Ramos (cell line): Measurements from ENCODE around the gene EXD3.
"Not testable (repeated sequence)": the region's sequence is repeated elsewhere in the genome, so short reads cannot be mapped to it uniquely, and the experiment has no call there.

Experiments used
- in situ Hi-C: fragments of 300-500 bp; cut with MboI; formaldehyde crosslinking; loops from one replicate; pipeline ENCODE4 v1.14.3; 2022; ENCODE audit warnings: low sequenced_read_pairs; ENCODE audit not compliant: unreplicated experiment

Gene EXD3

DNA sequence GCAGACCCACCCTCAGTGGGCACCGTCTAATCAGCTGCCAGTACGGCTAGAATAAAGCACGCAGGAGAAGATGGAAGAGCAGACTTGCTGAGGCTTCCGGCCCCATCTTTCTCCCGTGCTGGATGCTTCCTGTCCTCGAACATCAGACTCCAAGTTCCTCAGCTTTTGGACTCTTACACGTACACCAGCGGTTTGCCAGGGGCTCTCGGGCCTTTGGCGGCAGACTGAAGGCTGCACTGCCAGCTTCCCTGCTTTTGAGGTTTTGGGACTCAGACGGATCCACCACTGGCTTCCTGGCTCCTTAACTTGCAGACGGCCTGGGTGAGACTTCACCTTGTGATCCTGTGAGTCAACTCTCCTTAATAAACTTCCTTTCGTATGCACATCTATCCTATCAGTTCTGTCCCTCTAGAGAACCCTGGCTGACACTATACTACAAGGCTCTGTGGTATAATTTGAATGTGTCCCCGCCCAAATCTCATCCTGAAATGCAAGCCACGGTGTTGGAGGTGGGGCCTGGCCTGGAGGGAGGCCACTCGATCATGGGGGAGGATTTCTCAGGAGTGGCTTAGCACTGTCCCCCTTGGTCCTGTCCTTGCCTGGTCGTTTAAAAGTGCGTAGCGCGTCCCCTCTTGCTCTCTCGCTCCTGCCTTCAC lies 89.8 kb downstream of the EXD3 start:
- in situ Hi-C loops: no loop called here

DNA sequence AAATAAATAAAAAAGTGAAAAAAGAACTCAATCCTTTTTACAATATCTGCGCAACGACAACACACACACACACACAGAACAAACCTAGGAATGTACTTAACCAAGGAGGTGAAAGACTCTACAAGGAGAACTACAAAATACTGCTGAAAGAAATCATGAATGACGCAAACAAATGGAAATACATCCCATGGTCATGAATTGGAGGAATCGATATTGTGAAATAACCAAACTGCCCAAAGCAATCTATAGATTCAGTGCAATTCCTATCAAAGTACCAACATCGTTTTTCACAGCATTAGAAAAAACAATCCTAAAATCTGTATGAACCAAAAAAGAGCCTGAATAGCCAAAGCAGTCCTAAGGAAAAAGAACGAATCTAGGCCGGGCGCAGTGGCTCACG lies 91.0 kb downstream of the EXD3 start:
- in situ Hi-C loops: no loop called here

DNA sequence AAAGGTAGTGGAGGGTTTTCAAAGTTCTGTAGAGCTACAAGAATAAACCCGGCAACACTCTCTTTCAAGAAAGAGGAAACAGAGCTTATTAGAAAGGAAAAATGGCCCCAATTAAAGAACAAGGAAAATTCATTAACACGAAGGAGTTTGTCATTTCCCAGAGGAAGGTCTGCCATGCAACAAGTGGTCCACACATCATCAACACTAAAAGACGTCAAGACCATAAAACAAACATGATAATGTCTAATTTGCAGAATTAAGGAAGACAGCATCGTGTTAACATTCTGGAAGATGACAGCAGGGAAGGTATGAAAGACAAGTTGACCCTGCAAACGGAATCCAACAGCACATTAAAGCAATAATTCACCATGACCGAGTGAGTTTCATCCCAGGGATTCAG lies 92.3 kb downstream of the EXD3 start:
- in situ Hi-C loops: no loop called here

DNA sequence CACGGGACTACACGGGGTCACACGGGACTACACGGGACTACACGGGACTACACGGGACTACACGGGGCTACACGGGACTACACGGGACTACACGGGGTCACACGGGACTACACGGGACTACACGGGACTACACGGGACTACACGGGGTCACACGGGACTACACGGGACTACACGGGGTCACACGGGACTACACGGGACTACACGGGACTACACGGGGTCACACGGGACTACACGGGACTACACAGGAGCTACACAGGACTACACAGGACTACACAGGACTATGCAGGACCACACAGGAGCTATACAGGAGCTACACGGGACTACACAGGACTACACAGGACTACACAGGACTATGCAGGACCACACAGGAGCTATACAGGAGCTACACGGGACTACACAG lies 93.4 kb downstream of the EXD3 start:
- in situ Hi-C loops: not testable (repeated sequence)

DNA sequence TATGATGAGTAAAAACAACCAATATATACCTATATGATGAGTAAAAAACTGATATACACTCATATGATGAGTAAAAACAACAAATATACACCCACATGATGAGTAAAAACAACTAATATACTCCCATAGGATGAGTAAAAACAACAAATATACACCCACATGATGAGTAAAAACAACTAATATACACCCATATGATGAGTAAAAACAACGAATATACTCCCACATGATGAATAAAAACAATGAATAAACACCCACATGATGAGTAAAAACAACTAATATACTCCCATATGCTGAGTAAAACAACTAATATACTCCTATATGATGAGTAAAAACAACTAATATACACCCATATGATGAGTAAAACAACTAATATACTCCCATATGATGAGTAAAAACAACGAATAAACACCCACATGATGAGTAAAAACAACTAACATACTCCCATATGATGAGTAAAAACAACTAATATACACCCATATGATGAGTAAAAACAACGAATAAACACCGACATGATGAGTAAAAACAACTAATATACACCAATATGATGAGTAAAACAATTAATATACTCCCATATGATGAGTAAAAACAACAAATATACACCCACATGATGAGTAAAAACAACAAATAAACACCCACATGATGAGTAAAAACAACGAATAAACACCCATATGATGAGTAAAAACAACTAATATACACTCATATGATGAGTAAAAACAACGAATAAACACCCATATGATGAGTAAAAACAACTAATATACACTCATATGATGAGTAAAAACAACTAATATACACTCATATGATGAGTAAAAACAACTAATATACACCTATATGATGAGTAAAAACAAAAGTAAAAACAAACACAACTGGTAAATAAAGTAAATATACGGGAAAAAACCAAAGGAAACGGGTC lies 95.1 kb downstream of the EXD3 start:
- in situ Hi-C loops: not testable (repeated sequence)

DNA sequence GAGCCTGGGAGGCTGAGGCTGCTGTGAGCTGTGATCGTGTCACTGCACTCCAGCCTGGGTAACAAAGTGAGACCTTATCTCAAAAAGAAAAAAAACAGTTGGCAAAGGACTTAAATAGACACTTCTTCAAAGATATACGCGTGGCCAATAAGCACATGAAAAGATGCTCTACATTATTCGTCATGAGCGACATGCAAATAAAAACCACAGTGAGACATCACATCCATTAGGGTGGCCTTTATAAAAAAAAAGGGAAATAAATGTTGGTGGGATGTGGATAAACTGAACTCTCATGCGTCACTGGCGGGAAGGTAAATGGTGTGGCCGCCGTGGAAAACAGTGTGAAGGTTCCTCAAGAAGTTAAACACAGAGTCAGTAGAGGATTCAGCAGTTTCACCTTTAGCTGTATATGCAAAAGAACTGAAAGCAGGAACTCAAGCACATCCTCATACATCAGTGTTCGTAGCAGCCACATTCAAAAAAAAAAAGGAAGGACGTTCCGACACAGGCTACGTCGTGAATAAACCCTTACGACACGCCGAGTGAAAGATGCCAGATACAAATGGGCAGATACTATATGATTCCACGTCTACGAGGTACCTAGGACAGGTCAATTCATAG lies 96.4 kb downstream of the EXD3 start:
- in situ Hi-C loops: no loop called here

DNA sequence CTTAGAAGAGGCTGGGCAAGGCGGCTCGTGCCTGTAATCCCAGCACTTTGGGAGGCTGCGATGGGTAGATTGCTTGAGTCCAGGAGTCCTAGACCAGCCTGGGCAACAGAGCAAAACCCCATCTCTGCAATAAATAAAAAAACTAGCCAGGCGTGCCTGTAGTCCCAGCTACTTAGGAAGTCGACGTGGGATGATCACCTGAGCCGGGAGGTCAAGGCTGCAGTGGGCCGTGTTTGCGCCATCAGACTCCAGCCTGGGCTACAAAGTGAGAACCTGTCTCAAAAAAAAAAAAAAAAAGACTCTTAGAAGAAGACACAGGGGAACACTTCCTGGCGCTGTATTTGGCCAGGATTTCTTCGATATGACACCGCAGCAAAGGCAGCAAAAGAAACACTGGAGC lies 97.2 kb downstream of the EXD3 start:
- in situ Hi-C loops: no loop called here

DNA sequence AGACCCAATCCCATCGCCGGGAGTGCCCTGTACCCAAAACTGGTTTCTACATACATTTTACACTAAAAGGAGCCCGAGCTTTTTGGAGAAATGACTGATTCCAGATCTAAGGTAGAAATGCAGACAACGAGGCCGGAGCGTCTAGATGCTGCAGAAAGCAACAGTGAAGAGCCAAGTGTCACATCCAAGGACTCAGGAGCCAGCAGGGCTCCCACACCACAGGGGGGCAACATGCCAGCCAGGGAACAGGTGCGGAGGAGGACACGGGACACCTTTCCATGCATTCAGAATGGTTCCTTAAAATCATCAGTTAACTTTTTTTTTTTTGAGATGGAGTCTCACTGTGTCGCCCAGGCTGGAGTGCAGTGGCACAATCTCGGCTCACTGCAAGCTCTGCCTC lies 97.8 kb downstream of the EXD3 start:
- in situ Hi-C loops: no loop called here

DNA sequence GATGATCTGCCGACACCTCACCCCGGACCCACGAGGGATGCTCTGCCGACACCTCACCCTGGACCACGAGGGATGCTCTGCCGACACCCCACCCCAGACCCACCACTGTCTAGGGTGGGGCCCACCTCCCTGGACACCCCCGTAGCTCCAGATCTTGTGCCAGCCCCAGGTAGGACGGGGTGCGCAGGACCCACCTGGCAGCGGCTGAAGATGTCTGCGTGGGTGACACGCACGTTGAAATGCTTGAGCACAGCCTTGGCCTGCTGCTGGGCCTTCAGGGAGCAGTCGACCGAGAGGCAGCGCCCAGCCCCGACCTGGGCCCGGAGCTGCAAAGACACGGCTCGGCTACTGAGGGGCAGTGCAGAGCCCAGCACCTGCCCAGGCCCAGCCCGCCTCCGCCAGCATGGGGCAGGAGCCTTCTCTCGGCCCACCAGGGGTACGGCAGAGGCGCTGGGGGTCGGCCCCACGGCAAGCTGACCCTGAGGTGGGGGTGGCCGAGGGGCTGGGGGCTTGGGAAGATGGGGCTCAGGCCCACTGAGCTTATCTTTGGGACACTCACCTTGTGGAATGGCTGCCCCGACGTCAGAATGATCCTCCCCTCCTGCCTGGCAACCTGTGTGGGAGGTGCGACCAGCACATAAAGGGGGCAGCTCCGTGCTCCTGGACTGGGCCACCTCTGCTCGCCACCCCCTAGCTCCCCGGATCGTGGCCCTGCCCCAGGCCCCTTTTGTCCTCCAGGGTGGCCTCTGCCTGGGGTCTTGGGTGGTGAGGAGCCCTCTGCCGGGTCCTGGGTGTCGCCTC lies 99.2 kb downstream of the EXD3 start:
- in situ Hi-C loops: no loop called here

DNA sequence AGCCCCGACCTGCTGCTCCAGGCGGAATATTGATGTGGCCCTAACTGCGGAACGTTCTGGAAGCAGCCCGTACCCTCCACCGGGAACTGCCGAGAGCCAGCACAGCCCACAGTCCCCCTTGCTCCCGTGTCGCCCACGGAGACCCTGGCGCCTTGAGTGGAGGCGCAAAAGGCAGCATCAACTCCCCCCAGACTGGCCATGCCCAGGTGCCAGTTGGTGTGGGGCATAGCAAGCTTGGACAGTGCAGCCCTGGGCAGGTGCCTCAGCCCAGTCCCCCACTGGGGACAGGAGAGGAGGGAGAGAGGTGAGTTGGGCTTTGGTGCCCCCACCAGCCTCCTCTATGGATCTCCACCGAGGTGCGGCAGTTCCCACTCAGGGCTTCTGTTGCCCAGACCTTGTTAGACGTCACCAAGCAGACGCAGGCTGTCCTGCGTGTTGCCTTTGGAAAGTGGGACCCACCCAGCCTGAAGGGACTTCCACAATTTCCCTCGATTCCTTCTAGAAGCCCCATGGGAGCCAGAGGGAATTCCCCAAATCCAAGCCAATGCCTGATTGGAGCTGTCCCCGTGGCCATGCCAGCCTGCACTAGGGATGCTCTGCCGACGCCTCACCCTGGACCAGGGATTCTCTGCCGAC lies 101.1 kb downstream of the EXD3 start:
- in situ Hi-C loops: no loop called here

DNA sequence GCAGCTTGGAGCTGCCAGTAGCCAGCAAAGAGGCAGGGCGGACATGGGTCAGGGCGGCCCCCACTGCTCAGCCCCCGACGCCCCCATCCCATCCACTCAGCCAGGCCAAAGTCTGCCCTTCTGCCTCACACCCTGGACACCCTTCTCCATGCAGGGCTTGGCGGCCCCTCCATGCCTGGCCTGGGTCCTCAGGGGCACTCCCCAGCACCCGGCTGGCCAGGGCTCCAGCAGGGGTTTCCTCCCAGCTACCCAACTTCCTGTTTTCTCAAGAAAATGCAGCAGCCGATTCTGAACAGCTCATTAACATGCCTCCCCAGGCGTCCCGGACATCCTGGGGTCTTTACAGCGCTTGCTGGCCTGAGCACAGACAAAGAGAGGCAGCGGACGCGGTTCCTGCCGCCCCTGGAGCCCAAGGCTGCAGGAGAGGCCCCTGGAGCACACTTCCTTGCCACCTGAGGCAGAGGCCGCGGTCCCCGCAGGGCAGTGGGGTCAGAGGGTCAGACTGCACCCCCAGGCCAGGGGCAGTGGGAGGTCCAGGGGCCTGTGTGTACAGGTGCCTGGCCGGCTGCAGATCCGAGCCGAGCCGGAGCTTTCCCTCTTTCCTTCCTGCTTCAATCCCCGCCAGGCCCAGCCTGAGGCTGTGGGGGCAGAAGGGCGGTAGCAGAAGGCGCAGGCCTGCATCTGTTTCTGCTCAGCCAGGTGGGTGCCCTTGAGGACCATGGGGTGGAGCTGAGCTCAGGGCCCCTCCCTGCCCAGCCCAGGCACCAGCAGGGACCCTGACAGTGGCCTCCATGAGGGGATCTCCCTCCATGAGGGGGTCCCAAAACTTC lies 102.2 kb downstream of the EXD3 start:
- in situ Hi-C loops: no loop called here

DNA sequence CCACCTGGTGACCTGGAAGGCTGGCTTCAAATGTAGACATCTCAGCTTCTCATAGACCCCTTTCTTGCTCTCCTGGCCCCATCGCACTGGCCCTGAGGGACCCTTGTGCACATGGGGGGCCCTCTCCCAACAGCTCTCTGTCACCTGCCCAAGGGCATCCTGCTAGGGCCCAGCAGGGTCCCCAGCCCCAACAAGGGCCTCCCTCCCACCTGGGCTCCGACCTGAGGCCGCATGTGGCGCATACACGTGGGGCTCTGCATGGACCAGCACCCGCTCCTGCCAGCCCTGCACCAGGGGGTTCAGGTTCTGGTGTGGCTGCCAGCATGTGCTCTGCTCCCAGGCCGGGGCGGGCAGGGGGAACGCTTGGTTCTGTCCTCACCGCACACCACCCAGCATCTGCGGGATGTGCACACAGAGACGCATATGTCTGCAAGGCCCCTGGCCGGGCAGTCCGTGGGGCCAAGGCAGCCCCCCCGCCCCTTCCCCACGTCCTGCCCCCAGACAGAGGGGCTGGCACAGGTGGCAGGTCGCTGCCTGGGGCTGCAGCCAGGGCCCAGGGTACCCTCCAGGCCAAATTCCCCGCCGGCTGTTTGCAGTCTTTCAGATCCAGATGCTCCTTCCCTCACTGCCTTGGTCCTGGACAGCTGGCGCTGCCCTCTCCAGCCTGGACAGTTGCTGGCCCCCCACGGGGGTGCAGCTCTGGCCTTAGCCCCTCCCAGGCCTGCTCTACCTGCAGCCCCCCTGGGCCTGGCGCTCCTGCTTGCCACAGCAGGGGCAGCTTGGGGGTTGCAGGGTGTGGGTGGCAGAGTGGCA lies 103.0 kb downstream of the EXD3 start:
- in situ Hi-C loops: no loop called here

DNA sequence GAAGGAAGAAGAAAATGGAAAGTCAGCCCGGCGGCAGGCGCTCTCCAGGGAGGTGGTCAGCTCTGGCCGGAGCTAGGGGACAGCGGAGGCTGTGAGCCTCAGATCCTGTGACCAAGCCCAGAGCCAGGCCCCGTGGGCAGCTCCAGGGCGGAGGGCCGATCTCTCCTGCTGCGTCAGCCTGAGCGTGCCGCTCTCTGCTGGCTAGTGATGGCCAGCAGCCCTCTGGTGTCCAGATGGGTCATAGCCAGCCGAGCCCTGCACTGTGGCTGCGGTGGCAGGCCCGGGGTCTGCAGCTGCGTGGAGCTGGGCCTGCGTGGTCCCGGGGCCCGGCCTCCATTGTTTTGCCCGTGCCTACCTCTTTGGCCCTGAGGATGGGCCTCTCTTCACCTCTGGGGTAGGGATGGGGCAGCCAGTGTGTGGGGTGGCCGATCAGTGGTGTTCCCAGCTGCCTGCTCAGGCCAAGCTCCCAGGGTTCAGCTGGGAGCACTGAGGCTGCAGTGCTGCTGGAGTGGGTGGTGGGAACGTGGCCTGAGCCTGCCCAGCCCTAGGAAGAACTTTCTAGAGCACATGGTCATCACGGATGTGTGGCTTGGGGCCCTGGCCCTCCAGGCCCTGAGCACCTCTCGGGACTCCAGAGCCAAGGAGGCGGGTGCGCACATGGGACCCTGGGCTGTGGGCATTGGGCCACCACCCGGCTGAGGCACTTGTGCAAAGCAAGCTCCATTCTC lies 103.8 kb downstream of the EXD3 start:
- in situ Hi-C loops: no loop called here

DNA sequence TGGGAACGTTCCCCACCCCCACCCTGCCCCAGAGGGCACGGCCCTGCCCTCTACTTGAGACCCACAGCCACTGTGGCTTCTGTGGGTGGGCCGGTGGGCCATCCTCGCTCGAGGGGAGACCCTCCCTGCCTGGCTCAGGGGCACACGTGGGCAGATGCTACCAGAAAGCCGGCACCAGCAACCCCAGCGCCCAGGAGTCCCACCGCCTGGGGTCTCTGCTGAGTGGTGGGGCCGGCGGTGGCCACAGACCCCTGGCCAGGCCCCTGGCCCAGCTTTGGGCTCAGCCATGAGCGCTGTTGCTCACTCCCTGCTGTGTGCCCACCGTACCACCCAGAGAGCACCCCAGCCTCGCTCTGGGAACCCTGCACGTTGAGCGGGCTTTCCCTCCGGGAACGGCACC lies 104.4 kb downstream of the EXD3 start:
- in situ Hi-C loops: no loop called here

DNA sequence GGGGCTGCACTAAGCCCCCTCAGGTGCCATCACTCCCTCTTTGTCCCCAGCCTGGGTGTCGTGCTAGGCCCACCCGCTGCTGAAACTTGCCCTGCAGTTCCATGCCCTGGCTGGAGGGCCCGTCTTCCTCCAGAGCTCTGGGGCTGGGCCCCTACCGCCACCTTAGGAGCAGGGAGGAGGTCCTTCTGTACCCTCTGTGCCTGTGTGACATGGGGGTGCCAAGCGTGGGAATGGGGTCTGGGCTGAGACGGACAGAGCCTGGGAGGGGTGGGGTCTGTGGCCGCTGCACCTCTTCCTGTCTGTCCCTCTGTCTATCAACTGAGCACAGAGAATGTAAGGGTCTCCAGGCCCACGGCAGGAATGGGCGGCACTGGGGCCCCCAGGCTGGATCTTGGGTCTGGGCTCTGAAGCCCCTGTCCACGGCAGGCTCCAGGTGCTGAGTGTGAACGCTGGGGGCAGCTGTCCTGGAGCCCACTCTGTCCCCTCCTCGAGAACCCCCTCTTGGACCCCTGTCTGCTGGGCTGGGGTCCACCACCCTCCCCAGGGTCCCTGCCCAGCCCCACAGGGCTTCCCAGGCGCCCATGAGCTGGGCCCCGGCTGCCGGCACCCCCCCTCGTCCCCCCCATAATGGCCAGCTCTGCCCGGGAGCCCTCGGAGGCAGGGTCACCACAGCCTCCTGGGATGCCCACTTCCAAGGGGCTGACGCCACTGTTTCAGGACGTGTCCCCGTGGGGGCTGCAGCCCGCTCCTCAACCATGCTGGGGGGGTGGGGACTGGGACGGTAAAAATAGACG lies 105.0 kb downstream of the EXD3 start:
- in situ Hi-C loops: no loop called here

DNA sequence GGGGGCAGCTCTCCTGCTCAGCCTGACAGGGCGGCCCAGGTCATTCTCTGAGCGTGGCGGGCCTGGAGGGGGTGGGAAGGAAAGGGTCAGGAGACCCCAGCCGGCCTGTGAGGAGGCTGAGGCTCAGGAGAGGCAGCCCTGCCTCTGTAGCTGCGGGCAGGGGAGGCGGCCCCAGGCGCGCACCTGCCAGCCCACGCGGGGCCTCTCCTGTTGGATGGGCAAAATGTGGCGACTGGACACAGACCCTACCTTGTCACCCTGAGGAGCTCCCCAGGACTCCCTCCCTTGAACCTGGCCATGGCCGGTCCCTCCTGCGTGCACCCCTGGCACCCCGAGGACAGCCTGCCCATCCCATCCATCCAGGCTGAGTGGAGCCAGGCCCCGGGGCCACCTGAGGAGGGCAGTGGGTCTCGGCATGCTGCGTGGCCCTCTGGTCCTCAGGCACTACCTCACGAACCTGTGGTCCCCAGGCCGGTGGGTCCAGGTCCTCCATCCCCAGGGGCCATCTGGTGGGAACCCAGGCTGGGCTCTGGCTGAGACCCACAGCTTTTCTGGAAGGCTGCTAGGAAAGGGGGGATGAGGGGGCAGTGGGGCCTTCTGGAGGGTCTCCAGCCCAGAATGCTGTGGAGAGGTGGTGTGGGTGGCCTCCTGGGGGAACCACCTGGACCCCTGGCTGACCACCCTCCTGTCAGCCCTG lies 105.8 kb downstream of the EXD3 start:
- in situ Hi-C loops: no loop called here
